Activated CD8-positive, alpha-beta T cell treated with anti-CD3 and anti-CD28 coated beads for 36 hours (primary cell): ENCODE results near the gene AOX1. TPM values are rescaled to one million over a fixed set of nuclear protein-coding genes. Genes with fewer than 3 reads are reported as not detected.
"Not testable (repeated sequence)": the region's sequence is repeated elsewhere in the genome, so short reads cannot be mapped to it uniquely, and the experiment has no call there.

Experiments
- ATAC-seq: fragments of 200-7000 bp; cut with Tn5 transposase; one replicate; pipeline ENCODE4 v1.10.0; 2021; ENCODE audit warnings: mild to moderate bottlenecking, moderate library complexity
- CTCF ChIA-PET: fragments of 350-600 bp; sonication (Branson Sonifier 250); formaldehyde crosslinking; loops from one replicate; lab custom pipeline; 2021; ENCODE audit warnings: antibody characterized with exemption; lab: Charles Lee
- POLR2A ChIA-PET: fragments of 350-600 bp; sonication (Branson Sonifier 250); formaldehyde crosslinking; loops from one replicate; lab custom pipeline; 2021; ENCODE audit warnings: antibody characterized with exemption; lab: Charles Lee
- DNase-seq: peaks from one replicate; pipeline ENCODE4 v3.0.0-alpha.2; 2020
- H3K27ac Mint-ChIP-seq: one replicate; pipeline ENCODE4 v1.8.0; 2021; ENCODE audit warnings: mild to moderate bottlenecking, mixed read lengths
- H3K27me3 Mint-ChIP-seq: one replicate; pipeline ENCODE4 v1.8.0; 2021; ENCODE audit warnings: mixed read lengths
- H3K36me3 Mint-ChIP-seq: one replicate; pipeline ENCODE4 v1.8.0; 2021; ENCODE audit warnings: low read depth, mixed read lengths
- H3K4me1 Mint-ChIP-seq: one replicate; pipeline ENCODE4 v1.8.0; 2021; ENCODE audit warnings: low read depth, mixed read lengths
- H3K4me3 Mint-ChIP-seq: one replicate; pipeline ENCODE4 v1.8.0; 2021; ENCODE audit warnings: mild to moderate bottlenecking, moderate library complexity, mixed read lengths
- H3K9me3 Mint-ChIP-seq: one replicate; pipeline ENCODE4 v1.8.0; 2021; ENCODE audit warnings: mixed read lengths
- intact Hi-C: fragments of 100-400 bp; cut with micrococcal nuclease; formaldehyde crosslinking; loops from one replicate; pipeline ENCODE4 v1.10.0; 2022
- total RNA-seq, 2 experiments: library from RNA; stranded (reverse); gene quantifications; one replicate each; pipeline ENCODE4 v1.2.3, GENCODE V29; 2021
- TF ChIP-seq, protein P1 (sequence below): fragments of 200-600 bp; IDR thresholded peaks from one replicate; pipeline ENCODE4 v1.8.0; 2022; ENCODE audit warnings: antibody characterized with exemption, mild to moderate bottlenecking

Gene AOX1
- total RNA-seq, 2 experiments from 2014 or later = 0.54 to 0.69 TPM

DNA sequence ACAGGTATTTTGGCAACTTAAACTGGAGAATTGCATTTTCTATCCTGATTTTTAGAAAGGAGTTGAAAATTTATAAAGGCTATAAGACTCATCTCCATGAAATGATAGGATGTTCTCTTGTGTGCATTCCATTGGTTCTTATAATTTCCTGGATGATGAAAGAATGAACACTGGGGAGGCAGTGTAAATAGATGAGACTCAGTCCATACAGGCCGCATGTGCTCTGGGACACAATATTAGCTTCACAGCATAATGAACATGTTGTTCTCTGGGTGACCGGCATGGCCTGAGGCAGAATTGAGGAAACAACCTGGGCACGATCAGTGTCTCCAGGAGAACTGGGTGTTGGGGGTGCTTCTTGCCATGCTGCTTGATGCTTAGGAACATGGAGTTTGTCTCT, 38.8 kb downstream of the AOX1 start:
- Mint-ChIP-seq H3K4me3 (no peak overlapping the region), H3K27ac (no peak overlapping the region), H3K27me3 (peaks cover 7% of the 10 kb centered on the region), H3K4me1 (no peaks in the 10 kb centered on the region), H3K9me3 (no peaks in the 10 kb centered on the region), H3K36me3 (no peaks in the 10 kb centered on the region)
- intact Hi-C loops = no loop called here
- ChIA-PET CTCF (no interaction called here), POLR2A (no interaction called here)
- no peak for ATAC-seq
- DNase-seq = no peak
- TF ChIP-seq, protein P1, sequence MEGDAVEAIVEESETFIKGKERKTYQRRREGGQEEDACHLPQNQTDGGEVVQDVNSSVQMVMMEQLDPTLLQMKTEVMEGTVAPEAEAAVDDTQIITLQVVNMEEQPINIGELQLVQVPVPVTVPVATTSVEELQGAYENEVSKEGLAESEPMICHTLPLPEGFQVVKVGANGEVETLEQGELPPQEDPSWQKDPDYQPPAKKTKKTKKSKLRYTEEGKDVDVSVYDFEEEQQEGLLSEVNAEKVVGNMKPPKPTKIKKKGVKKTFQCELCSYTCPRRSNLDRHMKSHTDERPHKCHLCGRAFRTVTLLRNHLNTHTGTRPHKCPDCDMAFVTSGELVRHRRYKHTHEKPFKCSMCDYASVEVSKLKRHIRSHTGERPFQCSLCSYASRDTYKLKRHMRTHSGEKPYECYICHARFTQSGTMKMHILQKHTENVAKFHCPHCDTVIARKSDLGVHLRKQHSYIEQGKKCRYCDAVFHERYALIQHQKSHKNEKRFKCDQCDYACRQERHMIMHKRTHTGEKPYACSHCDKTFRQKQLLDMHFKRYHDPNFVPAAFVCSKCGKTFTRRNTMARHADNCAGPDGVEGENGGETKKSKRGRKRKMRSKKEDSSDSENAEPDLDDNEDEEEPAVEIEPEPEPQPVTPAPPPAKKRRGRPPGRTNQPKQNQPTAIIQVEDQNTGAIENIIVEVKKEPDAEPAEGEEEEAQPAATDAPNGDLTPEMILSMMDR = no peak

DNA sequence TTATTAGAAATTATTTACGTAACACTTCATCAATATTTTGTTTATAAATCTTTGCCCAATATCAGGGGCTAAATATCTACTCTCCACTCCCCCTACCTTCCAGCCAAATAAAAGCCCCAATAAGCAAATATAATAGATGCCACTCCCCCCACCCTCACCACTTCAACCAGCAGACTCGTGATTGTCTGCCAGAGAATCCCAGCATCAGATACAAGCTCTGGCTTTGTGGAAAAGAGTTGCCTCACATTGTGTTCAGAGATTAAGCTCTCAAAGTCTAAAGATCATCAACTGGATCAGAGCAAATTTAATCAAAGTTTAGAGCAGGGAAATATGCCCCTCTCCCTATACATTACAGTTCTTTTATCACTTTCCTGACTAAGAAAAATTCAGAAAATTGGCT, 39.5 kb downstream of the AOX1 start:
- ChIA-PET CTCF (interaction anchor here (1.7 to 1.9 kb wide), 2 partner anchors 8 to 47 kb away, joined by 4 to 5 read pairs; no protein-coding TSS in a partner anchor), POLR2A (no interaction called here)
- Mint-ChIP-seq H3K27me3 (peaks cover 8% of the 10 kb centered on the region), H3K4me1 (no peaks in the 10 kb centered on the region), H3K27ac (no peak overlapping the region), H3K9me3 (no peaks in the 10 kb centered on the region), H3K4me3 (no peak overlapping the region), H3K36me3 (no peaks in the 10 kb centered on the region)
- DNase-seq (no peak), ATAC-seq (no peak)
- intact Hi-C loops = no loop called here
- TF ChIP-seq, protein P1 = no peak

DNA sequence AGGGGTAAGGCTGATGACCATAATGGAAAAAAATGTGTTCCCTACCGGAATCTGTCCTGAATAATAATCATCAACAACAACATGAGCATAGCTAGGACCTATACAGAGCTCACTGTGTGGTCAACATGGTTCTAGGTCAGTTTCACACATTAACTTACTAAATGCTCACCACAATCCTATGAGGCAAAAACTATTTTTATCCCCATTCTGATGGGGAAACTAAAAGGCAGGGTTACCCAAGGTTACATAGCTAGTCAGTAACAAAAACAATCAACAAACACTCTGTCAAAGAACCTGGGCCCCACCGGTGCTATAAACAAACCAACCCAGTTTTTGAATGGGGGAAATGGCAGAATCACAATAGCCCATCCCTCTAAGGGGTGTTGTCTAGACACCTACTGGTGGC, 40.1 kb downstream of the AOX1 start:
- DNase-seq = no peak
- ATAC-seq = no peak
- no peaks in the 10 kb centered on the region for H3K4me1 Mint-ChIP-seq
- CTCF ChIA-PET = interaction anchor here (1.7 to 1.9 kb wide), 2 partner anchors 9 to 47 kb away, joined by 4 to 5 read pairs; no protein-coding TSS in a partner anchor
- intact Hi-C loops = no loop called here
- no peak overlapping the region for H3K27ac Mint-ChIP-seq
- no peak overlapping the region for H3K4me3 Mint-ChIP-seq
- TF ChIP-seq, protein P1 = no peak
- H3K9me3 Mint-ChIP-seq = no peaks in the 10 kb centered on the region
- H3K27me3 Mint-ChIP-seq = peaks cover 10% of the 10 kb centered on the region
- POLR2A ChIA-PET = interaction anchor here (0.7 kb wide), 1 partner anchor 1354 kb away, joined by 3 read pairs; no protein-coding TSS in a partner anchor
- no peaks in the 10 kb centered on the region for H3K36me3 Mint-ChIP-seq

DNA sequence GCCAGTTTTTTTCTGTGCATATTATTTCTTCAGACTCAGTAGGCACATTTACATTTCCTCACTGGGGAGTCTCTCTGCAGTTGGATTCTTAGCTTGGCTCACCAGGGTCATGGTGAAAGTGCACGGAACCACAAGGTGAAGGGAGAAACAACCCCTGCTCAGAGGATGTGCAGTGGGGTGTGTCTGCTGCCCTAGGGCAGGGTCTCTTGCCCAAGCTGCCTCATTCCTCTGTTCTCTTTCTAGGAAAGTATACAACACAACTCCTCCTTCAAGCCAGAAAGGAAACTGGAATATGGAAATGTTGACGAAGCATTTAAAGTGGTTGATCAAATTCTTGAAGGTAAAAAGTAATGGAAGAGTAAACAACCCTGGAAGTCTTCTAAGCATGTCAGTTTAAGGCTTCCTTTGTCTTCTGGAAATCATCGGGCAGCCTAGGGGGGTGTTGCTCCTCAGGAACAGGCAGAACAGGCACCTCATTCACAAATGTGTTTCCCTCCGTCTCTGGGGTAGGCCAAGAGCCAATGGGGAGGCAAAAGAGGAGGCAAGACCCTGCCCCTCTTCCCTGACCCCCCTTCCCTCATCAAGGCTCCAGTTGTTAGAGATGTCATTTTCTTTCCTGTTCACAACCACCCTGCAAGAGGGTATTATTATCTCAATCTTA, 41.4 kb downstream of the AOX1 start:
- Mint-ChIP-seq H3K4me1 (no peaks in the 10 kb centered on the region), H3K36me3 (no peaks in the 10 kb centered on the region), H3K9me3 (no peaks in the 10 kb centered on the region), H3K27ac (no peak overlapping the region), H3K4me3 (no peak overlapping the region), H3K27me3 (peaks cover 10% of the 10 kb centered on the region)
- TF ChIP-seq, protein P1 = no peak
- DNase-seq = no peak
- POLR2A ChIA-PET = no interaction called here
- no peak for ATAC-seq
- CTCF ChIA-PET = interaction anchor here (1.7 kb wide), 1 partner anchor 10 kb away, joined by 4 read pairs; no protein-coding TSS in a partner anchor
- intact Hi-C loops = no loop called here

DNA sequence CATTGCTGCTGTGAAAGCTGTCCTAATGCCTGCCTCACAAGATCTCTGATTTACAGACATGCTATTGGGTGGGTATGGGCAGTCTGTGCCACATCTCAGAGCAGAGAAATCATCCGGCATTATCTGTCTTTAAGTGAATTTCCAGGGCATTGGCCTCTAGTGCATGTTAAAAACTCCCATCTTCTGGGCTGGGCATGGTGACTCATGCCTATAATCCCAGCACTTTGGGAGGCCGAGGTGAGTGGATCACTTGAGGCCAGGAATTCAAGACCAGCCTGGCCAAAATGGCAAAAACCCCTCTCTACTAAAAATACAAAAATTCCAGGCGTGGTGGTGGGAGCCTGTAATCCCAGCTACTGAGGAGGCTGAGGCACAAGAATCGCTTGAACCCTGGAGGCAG, 42.6 kb downstream of the AOX1 start:
- CTCF ChIA-PET, H3K4me1 Mint-ChIP-seq, H3K27ac Mint-ChIP-seq, POLR2A ChIA-PET, H3K4me3 Mint-ChIP-seq, H3K9me3 Mint-ChIP-seq, H3K36me3 Mint-ChIP-seq, ATAC-seq, DNase-seq, intact Hi-C loops, H3K27me3 Mint-ChIP-seq: not testable (repeated sequence)
